BJ (cell line): ENCODE measurements around the gene BNIP1. TPM values are rescaled to one million over a fixed set of nuclear protein-coding genes. Genes with fewer than 3 reads are reported as not detected.
"Not testable (repeated sequence)": the region's sequence is repeated elsewhere in the genome, so short reads cannot be mapped to it uniquely, and the experiment has no call there.

Experiments
- CTCF ChIA-PET: fragments of 350-600 bp; formaldehyde crosslinking; extraction: SDS; loops from one replicate; lab custom pipeline; 2021; ENCODE audit warnings: antibody characterized with exemption, inconsistent platforms; lab: Yijun Ruan, JAX
- POLR2A ChIA-PET: fragments of 300-600 bp; sonication (Branson Sonifier 250); formaldehyde crosslinking; extraction: SDS; loops from one replicate; lab custom pipeline; 2021; ENCODE audit warnings: antibody characterized with exemption; lab: Charles Lee
- DNase-seq: peaks from one replicate; pipeline ENCODE4 v3.0.0-alpha.2; 2011; ENCODE audit warnings: low read depth
- H3K27me3 ChIP-seq: 2 replicates; pipeline ENCODE4 v1.6.0; 2011; ENCODE audit warnings: low read length; ENCODE audit not compliant: control insufficient read depth, insufficient read depth
- H3K36me3 ChIP-seq: 2 replicates; pipeline ENCODE4 v1.5.1; 2011; ENCODE audit warnings: low read length; ENCODE audit not compliant: control insufficient read depth, insufficient read depth
- H3K4me3 ChIP-seq: 2 replicates; pipeline ENCODE4 v1.5.1; 2011; ENCODE audit warnings: low read depth, mild to moderate bottlenecking, control low read depth, low read length
- polyA plus RNA-seq: library from polyadenylated mRNA; depleted of rRNA; stranded (reverse); fragments of >200 nt; gene quantifications from 2 replicates; pipeline ENCODE4 v1.2.3, GENCODE V29; 2011
- TF ChIP-seq, protein P1 (sequence below): IDR thresholded peaks from 2 replicates; pipeline ENCODE4 v1.5.1; 2011; ENCODE audit warnings: low read depth, mild to moderate bottlenecking, control low read depth, inconsistent platforms, low read length, moderate library complexity; ENCODE audit not compliant: insufficient read depth

BNIP1 gene
- polyA plus RNA-seq, 1 experiment, result 16.8 TPM

DNA sequence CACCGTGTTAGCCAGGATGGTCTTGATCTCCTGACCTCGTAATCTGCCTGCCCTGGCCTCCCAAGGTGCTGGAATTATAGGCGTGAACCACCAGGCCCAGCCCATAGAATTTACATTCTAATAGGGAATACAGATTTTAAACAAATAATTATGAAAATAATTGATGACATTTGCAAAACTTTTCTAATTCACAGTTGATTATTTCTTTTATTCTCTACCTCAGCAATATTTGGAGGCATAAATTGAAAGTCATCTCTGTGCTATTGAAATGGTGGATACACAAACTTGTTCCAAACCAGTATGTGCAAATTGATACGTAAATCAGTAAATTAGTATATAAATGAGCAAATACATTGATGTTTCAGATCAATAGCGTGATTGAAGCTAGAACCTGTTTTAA is 8.2 kb downstream of the BNIP1 start:
- H3K27me3 ChIP-seq, result no peaks in the 10 kb centered on the region
- POLR2A ChIA-PET, result no interaction called here
- peaks cover 5% of the 10 kb centered on the region for H3K36me3 ChIP-seq
- DNase-seq, result no peak
- CTCF ChIA-PET, result interaction anchor here (0.5 to 0.6 kb wide), 2 partner anchors 17 to 917 kb away, joined by 3 to 4 read pairs; no protein-coding TSS in a partner anchor
- TF ChIP-seq, protein P1, sequence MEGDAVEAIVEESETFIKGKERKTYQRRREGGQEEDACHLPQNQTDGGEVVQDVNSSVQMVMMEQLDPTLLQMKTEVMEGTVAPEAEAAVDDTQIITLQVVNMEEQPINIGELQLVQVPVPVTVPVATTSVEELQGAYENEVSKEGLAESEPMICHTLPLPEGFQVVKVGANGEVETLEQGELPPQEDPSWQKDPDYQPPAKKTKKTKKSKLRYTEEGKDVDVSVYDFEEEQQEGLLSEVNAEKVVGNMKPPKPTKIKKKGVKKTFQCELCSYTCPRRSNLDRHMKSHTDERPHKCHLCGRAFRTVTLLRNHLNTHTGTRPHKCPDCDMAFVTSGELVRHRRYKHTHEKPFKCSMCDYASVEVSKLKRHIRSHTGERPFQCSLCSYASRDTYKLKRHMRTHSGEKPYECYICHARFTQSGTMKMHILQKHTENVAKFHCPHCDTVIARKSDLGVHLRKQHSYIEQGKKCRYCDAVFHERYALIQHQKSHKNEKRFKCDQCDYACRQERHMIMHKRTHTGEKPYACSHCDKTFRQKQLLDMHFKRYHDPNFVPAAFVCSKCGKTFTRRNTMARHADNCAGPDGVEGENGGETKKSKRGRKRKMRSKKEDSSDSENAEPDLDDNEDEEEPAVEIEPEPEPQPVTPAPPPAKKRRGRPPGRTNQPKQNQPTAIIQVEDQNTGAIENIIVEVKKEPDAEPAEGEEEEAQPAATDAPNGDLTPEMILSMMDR, result no peak
- no peak overlapping the region for H3K4me3 ChIP-seq

DNA sequence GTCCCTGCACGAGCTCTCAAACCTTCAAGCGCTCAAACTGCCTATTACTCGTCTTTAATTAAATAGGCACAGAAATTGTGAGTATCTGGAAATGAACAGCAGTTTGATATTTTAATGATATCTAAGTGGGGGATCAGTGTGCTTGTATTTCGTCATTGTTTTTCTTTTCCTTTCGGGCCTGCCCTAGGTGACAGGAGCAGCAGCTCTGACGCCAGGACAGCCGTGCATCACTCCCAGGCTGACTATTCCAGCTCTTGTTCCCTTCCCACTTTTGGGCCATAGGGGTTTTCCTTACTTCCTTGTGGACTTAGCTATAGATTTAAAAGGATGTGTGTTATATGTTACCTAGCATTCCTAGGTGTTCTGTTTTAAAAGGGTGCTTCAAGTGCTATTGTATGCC is 9.5 kb downstream of the BNIP1 start:
- no peak for DNase-seq
- ChIA-PET CTCF (interaction anchor here (2.6 kb wide), 1 partner anchor 9 kb away, joined by 7 read pairs; the partner anchor contains the start of gene BNIP1), POLR2A (no interaction called here)
- TF ChIP-seq, protein P1, result no peak
- no peak overlapping the region for H3K4me3 ChIP-seq
- no peaks in the 10 kb centered on the region for H3K27me3 ChIP-seq
- peaks cover 7% of the 10 kb centered on the region for H3K36me3 ChIP-seq

DNA sequence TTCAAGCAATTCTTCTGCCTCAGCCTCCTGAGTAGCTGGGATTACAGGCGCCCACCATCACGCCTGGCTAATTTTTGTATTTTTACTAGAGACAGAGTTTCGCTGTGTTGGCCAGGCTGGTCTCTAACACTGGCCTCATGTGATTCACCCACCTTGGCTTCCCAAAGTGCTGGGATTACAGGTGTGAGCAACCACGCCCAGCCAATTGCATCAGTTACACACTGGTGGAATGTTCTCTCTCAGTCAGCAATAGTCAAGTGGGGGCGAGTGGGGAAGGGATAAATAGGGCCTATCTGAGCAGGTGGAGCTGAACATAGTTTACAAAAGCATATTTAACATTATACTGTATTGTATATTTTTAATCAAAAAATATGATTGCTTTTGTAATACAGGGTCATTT is 10.3 kb downstream of the BNIP1 start:
- H3K36me3 ChIP-seq, H3K4me3 ChIP-seq, DNase-seq, H3K27me3 ChIP-seq, POLR2A ChIA-PET: not testable (repeated sequence)
- CTCF ChIA-PET, result interaction anchor here (0.5 to 2.6 kb wide), 2 partner anchors 10 to 77 kb away, joined by 4 to 7 read pairs; partner anchors contain the start of gene BNIP1

- Histone ChIP-seq H3K36me3 (peaks cover 12% of the 10 kb centered on the region), H3K27me3 (no peaks in the 10 kb centered on the region), H3K4me3 (no peak overlapping the region)
- POLR2A ChIA-PET, result no interaction called here
- TF ChIP-seq, protein P1, result no peak
- CTCF ChIA-PET, result interaction anchor here (1.2 to 2.6 kb wide), 2 partner anchors 11 to 677 kb away, joined by 3 to 7 read pairs; partner anchors contain the start of gene BNIP1
- no peak for DNase-seq
Measured at GRCh38 chr5:173155912-173156311, 11.6 kb downstream of the BNIP1 start.

DNA sequence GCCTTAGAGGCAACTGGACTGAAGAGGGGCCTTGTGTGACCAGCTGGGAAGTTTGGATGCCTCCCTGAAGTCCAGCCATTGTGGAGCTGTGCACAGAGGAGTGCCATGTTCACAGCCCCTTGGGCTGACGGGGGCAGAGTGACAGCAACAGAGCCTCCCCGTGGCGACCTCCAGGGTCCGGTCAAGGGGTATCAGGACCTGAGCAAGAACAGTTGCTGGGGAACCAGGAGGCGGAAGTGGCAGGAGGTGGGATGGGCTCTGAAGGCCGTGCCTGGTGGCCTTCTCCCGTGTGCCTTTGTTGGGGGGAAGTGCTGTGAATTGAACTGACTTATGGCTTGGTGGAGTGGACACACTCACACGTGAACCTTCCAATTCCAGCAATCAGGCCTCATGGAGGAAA is 14.0 kb downstream of the BNIP1 start:
- no peak for DNase-seq
- H3K36me3 ChIP-seq, result peaks cover 12% of the 10 kb centered on the region
- ChIA-PET CTCF (interaction anchor here (0.6 to 1.2 kb wide), 4 partner anchors 9 to 1127 kb away, joined by 3 to 4 read pairs (median 3); no protein-coding TSS in a partner anchor), POLR2A (no interaction called here)
- no peak overlapping the region for H3K4me3 ChIP-seq
- H3K27me3 ChIP-seq, result no peaks in the 10 kb centered on the region
- TF ChIP-seq, protein P1, result no peak

- peaks cover 13% of the 10 kb centered on the region for H3K36me3 ChIP-seq
- TF ChIP-seq, protein P1, result no peak
- no peak overlapping the region for H3K4me3 ChIP-seq
- no peak for DNase-seq
- ChIA-PET CTCF (interaction anchor here (1.2 kb wide), 1 partner anchor 10 kb away, joined by 3 read pairs; no protein-coding TSS in a partner anchor), POLR2A (no interaction called here)
- H3K27me3 ChIP-seq, result no peaks in the 10 kb centered on the region
Measured at GRCh38 chr5:173159256-173159655, 14.9 kb downstream of the BNIP1 start.
